CD4-positive, alpha-beta T cell treated with Interleukin-10 for 1 hour (primary cell): ENCODE measurements around the gene SSPN.
"Not testable (repeated sequence)": the region's sequence is repeated elsewhere in the genome, so short reads cannot be mapped to it uniquely, and the experiment has no call there.

Experiments
- DNase-seq: peaks from one replicate; pipeline ENCODE4 v3.0.0-alpha.2; 2020

The SSPN gene

DNA sequence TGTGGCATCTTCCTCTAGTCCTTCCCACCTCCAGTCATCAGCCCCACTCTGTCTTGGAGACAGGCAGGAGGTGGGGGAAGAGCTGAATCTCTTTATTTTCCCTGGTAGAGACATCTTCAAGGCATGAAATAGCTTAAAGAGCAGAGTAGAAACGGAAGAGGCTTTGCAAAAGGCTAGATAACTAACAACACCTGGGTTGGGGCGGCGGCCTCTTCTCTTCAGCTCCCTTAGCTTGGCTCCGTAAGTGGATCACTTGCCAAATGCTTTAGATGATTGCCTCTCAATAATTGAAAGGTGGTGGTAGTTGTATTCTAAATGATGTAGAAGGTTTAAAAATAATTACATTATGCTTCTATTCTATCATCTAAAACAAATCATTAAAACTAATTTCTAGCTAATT is 36.1 kb downstream of the SSPN start:
- no peak for DNase-seq

GRCh38 chr12:26231921-26232320 is 36.5 kb downstream of the SSPN start:
- no peak for DNase-seq

GRCh38 chr12:26233631-26234030 is 38.3 kb downstream of the SSPN start:
- no peak for DNase-seq

GRCh38 chr12:26235465-26235864 is 40.1 kb downstream of the SSPN start:
- not testable (repeated sequence) for DNase-seq

DNA sequence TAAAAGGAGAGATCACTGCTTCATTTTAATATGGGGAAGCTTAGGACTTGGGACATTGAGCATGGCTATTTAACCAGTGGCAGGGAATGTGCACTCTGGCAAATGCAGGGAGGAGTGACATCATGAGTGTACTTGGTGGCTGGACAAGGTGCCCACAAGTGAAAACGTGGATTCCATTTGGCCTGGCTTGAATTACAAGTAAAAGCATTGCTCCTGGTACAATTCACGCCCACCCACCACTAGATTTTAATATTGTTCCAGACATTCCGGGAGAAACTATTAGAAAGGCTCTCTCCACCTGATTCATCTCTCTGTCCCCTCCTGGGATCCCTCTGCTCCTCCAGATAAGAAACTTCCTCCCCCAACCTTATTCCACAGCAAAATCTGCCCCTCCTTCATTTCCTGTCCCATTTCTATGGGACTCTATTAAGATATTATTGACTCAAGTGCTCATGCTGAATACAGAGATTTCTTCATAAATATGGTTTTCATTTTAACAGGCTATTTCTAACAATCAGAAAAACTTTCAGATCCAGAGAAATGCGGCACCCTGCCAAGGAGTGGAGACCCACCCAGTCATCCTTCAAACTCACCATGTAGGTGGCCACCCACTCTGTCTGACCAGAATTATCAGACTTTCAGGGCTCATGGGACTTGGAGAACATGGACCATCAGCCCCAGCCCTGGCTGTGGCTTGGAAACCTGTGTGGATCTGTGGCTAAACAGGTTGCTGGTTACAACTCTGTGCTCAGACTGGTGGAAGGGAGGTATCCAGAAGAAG is 43.2 kb downstream of the SSPN start:
- DNase-seq, result no peak

GRCh38 chr12:26239122-26239851 is 43.9 kb downstream of the SSPN start:
- DNase-seq, result no peak

DNA sequence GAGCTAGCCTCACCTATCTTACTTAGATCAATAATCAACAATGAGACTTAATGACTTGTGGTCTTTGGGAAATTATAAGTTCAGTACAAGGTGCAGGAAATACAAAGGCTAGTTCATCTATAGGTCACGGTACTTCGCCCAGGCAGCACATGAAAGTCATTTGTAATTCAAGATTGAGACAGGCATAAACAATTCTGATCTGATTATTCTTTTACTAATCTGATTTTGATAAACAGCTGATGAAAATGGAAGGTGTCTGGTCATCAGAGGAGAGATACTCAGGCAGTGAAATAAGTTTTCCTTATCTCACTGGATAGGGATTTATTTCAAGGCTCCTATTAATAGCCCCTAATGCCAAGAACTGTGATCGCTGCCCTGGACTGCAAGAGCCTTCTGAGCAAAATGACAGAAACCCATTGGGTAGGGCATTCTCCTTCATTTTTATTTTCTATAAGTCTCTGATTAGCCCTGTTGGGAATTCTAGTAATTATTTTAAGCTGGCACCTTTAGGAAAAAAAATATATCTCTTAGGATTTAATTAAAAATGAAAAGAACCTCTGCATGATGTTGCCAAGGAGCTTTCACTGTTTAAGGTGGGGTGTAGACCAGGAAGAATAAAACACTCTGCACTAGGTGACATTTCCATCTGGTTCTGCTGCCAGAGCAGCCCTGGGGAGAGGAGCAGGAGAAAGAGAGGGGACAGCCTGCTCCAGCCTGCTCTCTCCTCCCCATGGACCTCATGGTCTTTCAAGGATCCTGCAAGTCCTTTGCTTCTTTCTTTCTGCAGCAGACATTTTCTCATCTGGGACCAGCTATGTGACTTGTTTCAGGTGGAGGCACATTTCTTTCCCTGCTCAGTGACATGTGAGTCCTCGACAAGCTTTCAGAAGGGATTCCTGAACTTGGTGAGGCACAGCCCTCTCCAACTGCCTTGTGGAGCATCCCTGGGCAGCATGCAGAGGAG is 44.8 kb downstream of the SSPN start:
- no peak for DNase-seq

- no peak for DNase-seq
These were observed 45.7 kb downstream of the SSPN start for GRCh38 chr12:26241080-26241479.

DNA sequence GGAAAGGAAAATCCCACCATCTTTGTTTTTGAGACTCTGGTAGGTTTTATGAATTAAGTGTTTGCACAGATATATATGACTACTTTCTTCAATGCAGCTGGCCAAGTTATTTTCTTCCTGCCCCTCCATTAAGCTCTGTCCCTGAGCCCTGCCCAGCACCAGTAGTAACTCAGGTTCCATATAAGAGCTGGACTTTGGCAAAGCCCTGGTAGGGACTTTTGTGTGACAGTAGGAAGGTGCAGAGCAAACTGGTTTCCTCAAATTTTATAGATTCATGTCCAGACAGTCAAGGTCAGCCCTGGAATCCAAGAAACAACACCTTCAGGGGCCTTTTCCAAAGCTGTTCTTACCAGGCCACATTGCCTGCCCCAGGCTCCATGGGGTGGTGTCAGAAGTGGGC is 47.3 kb downstream of the SSPN start:
- no peak for DNase-seq

- no peak for DNase-seq
These were observed 49.1 kb downstream of the SSPN start for GRCh38 chr12:26244503-26244902.

DNA sequence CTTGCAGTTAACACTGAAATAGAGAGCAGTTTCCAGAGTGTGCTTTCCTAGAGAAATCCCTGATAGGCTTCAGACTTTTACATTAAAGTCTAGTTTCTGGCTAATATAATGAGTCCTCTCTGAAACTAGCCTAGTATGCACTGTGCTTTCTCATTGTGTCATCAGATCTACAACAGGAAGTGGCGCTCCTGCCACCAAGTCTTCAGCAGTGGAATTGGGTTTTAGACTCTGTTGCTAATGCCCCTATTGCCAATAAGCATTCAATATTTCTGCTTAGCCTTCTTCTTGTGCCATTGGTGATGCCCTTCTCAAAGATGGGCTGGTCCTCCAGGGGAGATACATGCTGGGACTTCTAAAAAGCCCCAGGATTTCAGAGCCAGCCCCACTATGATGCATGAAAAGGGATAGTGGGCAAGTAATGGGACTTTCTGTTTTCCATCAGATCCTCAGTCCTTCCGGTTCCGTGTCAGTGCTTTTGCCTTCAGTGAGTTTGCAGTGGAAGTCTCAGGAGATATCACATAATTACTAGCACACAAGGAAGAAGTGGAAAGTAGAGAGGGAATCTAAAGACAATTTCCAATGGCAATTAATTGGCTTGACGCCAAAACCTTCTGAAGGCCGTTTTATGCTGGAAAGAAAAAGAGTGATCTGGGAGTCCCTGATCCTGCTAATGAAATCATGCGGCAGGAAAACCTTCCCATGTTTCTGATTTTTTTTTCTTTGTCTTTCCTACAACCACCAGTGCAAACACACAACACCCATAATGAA is 50.0 kb downstream of the SSPN start:
- no peak for DNase-seq

- DNase-seq, result no peak
These were observed 51.3 kb downstream of the SSPN start for GRCh38 chr12:26246483-26247164.

DNA sequence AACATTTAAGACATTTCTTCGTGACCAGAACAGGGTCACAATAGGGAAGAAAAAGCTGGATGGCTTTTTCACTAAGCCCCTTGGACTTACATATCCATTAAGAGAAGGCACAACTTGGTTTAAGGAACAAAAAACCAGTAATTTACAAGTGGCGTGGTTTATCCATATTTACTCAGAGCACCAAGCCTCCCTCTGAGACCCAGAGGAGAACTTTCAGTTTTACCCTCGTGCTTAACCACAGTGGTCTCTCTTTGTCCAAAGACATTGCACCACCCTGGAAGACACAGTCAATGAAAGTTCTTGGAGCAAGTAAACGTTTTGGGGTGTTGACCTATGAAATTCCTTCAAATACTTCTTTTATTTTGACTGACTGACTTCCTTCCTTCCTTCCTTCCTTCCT is 52.5 kb downstream of the SSPN start:
- DNase-seq, result no peak

- no peak for DNase-seq
These were observed 55.4 kb downstream of the SSPN start for GRCh38 chr12:26250801-26251200.

DNA sequence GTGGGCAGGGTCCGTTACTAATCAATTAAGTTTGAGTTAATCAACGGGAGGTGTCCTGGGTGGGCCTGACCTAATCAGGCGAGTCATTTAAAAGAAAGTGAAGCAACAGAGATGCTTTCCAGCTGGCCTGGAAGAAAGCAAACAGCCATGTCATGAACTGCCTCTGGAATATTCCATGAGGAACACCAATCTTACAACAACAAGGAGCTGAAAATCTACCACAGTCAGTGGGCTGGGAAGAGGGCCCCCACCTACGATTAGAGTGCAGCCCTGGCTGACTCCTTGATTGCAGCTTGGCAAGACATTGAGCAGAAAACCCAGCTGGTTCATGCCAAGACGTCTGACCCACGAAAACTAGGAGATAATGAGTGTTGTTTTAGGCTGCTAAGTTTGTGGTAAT is 56.2 kb downstream of the SSPN start:
- no peak for DNase-seq

- DNase-seq, result no peak
These were observed 57.6 kb downstream of the SSPN start for GRCh38 chr12:26252946-26253345.

GRCh38 chr12:26255893-26256645 is 60.7 kb downstream of the SSPN start:
- DNase-seq, result no peak

- no peak for DNase-seq
These were observed 69.0 kb downstream of the SSPN start for GRCh38 chr12:26264215-26264838.

DNA sequence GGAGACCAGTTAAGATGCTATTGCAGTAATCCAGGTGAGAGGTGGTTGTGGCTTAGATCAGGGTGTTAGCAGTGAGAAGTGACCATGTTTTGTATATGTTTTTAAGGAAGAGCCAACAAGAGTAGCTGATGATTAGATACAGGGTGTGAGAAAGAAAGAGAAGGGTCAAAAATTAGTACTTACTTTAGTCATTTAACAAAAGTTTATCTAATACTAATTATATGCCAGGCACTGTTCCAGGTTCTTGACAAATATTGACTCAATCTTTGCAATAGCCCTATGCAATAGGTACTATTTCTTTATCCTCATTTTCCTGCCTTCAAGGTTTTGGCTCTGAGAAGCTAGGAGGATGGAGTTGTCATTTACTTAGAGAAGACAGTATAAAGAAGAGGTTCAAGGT is 70.2 kb downstream of the SSPN start:
- no peak for DNase-seq

GRCh38 chr12:26266881-26267280 is 71.5 kb downstream of the SSPN start:
- no peak for DNase-seq
